ENCODE results near the gene USP32.
A peak's percentile ranks its signal among the peaks of the same experiment; 100 is the strongest.

USP32 gene

DNA sequence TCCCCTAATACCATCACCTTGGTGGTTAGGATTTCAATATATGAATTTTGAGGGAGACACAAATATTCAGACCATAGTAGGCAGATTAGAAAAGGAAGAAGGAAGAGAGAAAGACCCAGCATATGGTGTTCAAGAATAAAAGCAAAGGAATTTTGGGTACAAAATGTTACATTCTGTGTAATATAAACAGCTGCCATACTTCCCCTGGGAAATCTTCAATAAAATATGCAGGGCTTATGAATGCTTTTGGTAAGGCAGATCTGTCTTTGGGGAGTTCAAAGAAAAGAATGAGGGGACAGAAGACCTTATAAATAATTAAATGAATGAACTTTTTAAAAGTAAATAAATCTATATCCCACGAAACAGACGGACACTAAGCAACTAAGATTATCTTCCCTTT is 91.9 kb downstream of the USP32 start:
- TF ChIP-seq CTCF (IDR thresholded peaks at IDR 0.05; ENCODE audit: insufficient read depth, low read depth, low read length, missing control alignments), result no peak
- H3K4me3 ChIP-seq (ENCODE audit: low read depth, low read length), result no peak overlapping the region
- no peak for DNase-seq (ENCODE audit: low read depth)

DNA sequence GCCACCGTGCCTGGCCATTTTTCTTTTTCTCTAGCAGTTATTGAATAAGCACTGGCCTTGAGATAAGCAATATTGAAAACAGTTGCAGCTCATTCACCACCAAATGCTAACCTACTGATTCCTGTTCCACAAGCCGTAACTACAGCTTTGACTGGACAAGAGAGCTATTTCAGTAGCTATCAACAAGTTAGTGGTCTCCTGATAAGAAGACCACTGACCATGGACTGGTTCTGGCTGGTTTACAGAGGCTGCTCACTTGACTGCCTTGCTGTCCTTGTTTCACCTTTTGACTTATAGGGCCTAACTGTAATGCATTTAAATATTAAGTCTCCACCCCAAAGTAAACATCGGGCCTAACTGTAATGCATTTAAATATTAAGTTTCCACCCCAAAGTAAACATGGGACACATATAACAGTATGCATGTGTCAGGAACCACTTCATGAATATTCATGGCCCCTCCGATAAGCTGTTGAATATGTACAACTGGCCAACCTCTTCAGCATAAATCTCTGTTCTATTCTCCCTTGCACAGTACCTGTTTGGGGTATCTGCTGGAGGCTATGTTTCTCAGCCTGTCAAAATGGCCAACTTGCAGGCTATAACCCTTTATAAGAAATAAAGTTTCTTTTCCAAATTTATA is 94.1 kb downstream of the USP32 start:
- no peak for DNase-seq (ENCODE audit: low read depth)
- no peak overlapping the region for H3K4me3 ChIP-seq (ENCODE audit: low read depth, low read length)
- no peak for TF ChIP-seq CTCF (IDR thresholded peaks at IDR 0.05; ENCODE audit: insufficient read depth, low read depth, low read length, missing control alignments)

DNA sequence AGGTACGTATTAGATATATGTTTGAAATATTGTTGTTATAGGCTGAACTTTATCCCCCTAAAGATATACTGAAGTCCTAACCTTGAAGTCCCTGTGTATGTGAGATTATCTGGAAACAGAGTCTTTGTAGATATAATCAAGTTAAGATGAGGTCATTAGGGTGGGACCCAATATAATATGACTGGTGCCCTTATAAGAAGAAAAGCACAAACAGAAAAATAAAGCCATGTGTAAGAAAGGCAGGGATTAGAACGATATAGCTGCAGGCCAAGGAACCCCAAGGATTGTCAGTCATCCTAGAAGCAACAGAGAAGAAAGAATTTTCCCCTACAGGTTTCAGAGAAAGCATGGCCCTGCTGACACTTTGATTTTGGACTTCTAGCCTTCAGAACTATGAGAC is 95.8 kb downstream of the USP32 start:
- TF ChIP-seq CTCF (IDR thresholded peaks at IDR 0.05; ENCODE audit: insufficient read depth, low read depth, low read length, missing control alignments), result no peak
- no peak overlapping the region for H3K4me3 ChIP-seq (ENCODE audit: low read depth, low read length)
- DNase-seq (ENCODE audit: low read depth), result no peak

DNA sequence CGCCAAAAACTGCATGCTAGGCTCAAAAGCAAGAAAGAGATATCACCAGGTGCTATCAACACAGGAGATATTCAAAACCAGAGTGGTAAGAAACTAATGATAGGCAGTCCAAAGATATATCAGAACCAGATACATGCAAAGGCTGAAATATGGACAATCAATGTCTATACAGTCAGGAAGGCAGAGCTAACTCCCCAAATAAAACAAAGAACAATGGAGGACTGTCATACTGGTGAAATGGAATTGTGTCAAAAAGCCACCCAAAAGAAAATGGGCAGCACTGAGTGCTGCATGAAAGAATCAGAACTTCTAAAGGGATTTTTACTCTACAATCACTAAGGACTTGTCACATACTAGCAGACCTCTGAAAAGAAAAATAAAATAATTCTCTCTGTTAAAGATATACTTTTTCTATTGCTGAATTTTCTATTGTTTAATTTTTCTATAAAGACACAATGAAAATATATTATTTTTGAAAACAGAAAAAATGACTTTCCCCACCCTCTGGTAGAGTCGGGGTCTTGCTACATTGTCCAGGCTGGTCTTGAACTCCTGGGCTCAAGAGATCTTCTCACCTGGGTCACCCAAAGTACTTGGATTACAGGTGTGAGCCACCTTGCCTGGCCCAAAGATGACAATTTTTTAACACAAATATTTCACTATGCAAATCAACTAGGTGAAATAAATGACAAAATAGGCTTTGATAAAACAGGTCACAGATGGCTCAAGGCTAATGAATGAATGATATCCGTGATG is 98.2 kb downstream of the USP32 start:
- no peak for TF ChIP-seq CTCF (IDR thresholded peaks at IDR 0.05; ENCODE audit: insufficient read depth, low read depth, low read length, missing control alignments)
- H3K4me3 ChIP-seq (ENCODE audit: low read depth, low read length), result no peak overlapping the region
- DNase-seq (ENCODE audit: low read depth), result no peak

DNA sequence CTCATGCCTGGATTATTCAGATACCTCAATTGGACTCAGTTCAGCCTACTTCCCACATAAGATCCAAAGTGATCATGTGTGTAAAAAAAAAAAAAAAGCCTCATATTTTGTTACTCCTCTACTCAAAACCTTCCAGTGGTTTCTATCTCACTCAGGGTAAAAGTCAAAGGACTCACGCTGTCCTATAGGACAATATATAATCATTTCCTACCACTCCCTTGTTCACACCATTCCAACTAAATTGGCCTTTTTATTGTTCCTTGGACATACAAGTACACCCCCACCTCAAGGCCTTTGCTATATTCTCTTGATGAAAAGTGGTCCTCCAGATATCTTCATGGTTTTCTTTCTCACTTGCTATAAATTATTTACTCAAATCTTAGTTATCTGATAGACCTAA is 99.2 kb downstream of the USP32 start:
- no peak for TF ChIP-seq CTCF (IDR thresholded peaks at IDR 0.05; ENCODE audit: insufficient read depth, low read depth, low read length, missing control alignments)
- no peak overlapping the region for H3K4me3 ChIP-seq (ENCODE audit: low read depth, low read length)
- DNase-seq (ENCODE audit: low read depth), result no peak

- peak; percentile 10 for DNase-seq (ENCODE audit: low read depth)
- TF ChIP-seq CTCF (IDR thresholded peaks at IDR 0.05; ENCODE audit: insufficient read depth, low read depth, low read length, missing control alignments), result no peak
- no peak overlapping the region for H3K4me3 ChIP-seq (ENCODE audit: low read depth, low read length)
Observed at GRCh38 chr17:60284709-60285108, 107.2 kb downstream of the USP32 start.
